Astrocyte (in vitro differentiated cells and primary cell): ENCODE results near the gene SURF1. TPM values are rescaled to one million over a fixed set of nuclear protein-coding genes. Genes with fewer than 3 reads are reported as not detected.

Source experiments
- DNase-seq: peaks from one replicate; pipeline ENCODE4 v3.0.0-alpha.2; 2010; ENCODE audit warnings: low read depth
- FAIRE-seq: peaks from 2 replicates; lab custom pipeline; 2011; peaks lifted over from hg19 to GRCh38; lab: Jason Lieb, UNC
- H2AFZ ChIP-seq: 2 replicates; pipeline ENCODE4 v1.6.0; 2012; ENCODE audit warnings: low read depth, low read length, inconsistent platforms
- H3K27ac ChIP-seq: 2 replicates; pipeline ENCODE4 v1.5.1; 2011; ENCODE audit warnings: low read depth, low read length, inconsistent platforms
- H3K27me3 ChIP-seq: 2 replicates; pipeline ENCODE4 v1.6.0; 2011; ENCODE audit warnings: low read length, inconsistent platforms; ENCODE audit not compliant: insufficient read depth
- H3K36me3 ChIP-seq: 2 replicates; pipeline ENCODE4 v1.5.1; 2011; ENCODE audit warnings: low read length, inconsistent platforms; ENCODE audit not compliant: insufficient read depth
- H3K4me1 ChIP-seq: 2 replicates; pipeline ENCODE4 v1.5.1; 2011; ENCODE audit warnings: low read length, inconsistent platforms; ENCODE audit not compliant: insufficient read depth
- H3K4me2 ChIP-seq: 2 replicates; pipeline ENCODE4 v1.6.0; 2012; ENCODE audit warnings: low read length, inconsistent platforms
- H3K4me3 ChIP-seq: 2 replicates; pipeline ENCODE4 v1.5.1; 2011; ENCODE audit warnings: low read depth, mild to moderate bottlenecking, low read length, inconsistent platforms; ENCODE audit not compliant: insufficient read depth
- H3K79me2 ChIP-seq: 2 replicates; pipeline ENCODE4 v1.6.0; 2012; ENCODE audit warnings: mild to moderate bottlenecking, low read length, inconsistent platforms; ENCODE audit not compliant: insufficient read depth
- H3K9ac ChIP-seq: 2 replicates; pipeline ENCODE4 v1.6.0; 2012; ENCODE audit warnings: mild to moderate bottlenecking, low read length, inconsistent platforms
- H3K9me3 ChIP-seq: 2 replicates; pipeline ENCODE4 v1.5.1; 2012; ENCODE audit warnings: low read depth, mild to moderate bottlenecking, low read length, inconsistent platforms; ENCODE audit not compliant: insufficient read depth
- H4K20me1 ChIP-seq: 2 replicates; pipeline ENCODE4 v1.6.0; 2012; ENCODE audit warnings: low read length, inconsistent platforms; ENCODE audit not compliant: insufficient read depth
- H3K27ac Mint-ChIP-seq: one replicate; pipeline ENCODE4 v1.8.0; 2021; ENCODE audit warnings: mild to moderate bottlenecking, mixed read lengths; ENCODE audit not compliant: unreplicated experiment
- H3K27me3 Mint-ChIP-seq: one replicate; pipeline ENCODE4 v1.8.0; 2021; ENCODE audit warnings: low read depth, mixed read lengths; ENCODE audit not compliant: unreplicated experiment
- H3K36me3 Mint-ChIP-seq: one replicate; pipeline ENCODE4 v1.8.0; 2021; ENCODE audit warnings: low read depth, mixed read lengths; ENCODE audit not compliant: unreplicated experiment
- H3K4me1 Mint-ChIP-seq: one replicate; pipeline ENCODE4 v1.8.0; 2021; ENCODE audit warnings: low read depth, mixed read lengths; ENCODE audit not compliant: unreplicated experiment
- H3K4me3 Mint-ChIP-seq: one replicate; pipeline ENCODE4 v1.8.0; 2021; ENCODE audit warnings: mild to moderate bottlenecking, moderate library complexity, mixed read lengths; ENCODE audit not compliant: unreplicated experiment
- H3K9me3 Mint-ChIP-seq: one replicate; pipeline ENCODE4 v1.8.0; 2021; ENCODE audit warnings: mild to moderate bottlenecking, mixed read lengths; ENCODE audit not compliant: unreplicated experiment
- EZH2 ChIP-seq: IDR thresholded peaks from 2 replicates; pipeline ENCODE4 v1.6.1; 2012; ENCODE audit warnings: mild to moderate bottlenecking, low read length, inconsistent platforms; ENCODE audit not compliant: insufficient read depth
- total RNA-seq: library from RNA; stranded (reverse); gene quantifications from 2 replicates; pipeline ENCODE4 v1.2.1, GENCODE V29; 2021
- TF ChIP-seq, protein P1 (sequence below): IDR thresholded peaks from 2 replicates; pipeline ENCODE4 v1.5.1; 2011; ENCODE audit warnings: low read depth, mild to moderate bottlenecking, inconsistent platforms, low read length, moderate library complexity; ENCODE audit not compliant: insufficient read depth

The SURF1 gene
- total RNA-seq, 1 donor from 2014 or later: 35.9 TPM

DNA sequence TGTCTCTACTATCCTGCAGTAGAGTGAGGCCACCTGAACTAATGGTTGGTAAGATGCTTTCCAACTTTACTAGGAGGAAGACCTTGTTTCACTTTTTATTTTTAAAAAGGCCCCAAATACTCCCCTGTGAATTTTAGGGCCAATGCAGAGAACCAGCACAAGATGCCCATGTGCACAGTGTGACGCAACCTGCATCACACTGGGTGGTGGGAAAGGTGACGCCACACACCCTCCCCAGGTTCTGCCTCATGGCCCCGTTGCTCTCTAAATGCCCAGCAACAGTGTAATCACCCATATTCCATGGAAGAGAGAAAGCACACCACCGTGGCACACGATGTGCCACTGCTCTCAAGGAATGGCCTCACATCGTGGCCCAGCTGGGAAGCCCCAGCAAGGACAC, 13.1 kb upstream of the SURF1 start:
- Mint-ChIP-seq H3K9me3 (no peaks in the 10 kb centered on the region), H3K4me1 (peaks cover 54% of the 10 kb centered on the region), H3K27me3 (no peaks in the 10 kb centered on the region), H3K4me3 (no peak overlapping the region), H3K36me3 (peaks cover 17% of the 10 kb centered on the region), H3K27ac (no peak overlapping the region)
- H3K4me2 ChIP-seq: peak overlapping the region; percentile 4
- no peak for FAIRE-seq
- peaks cover 99% of the 10 kb centered on the region for H3K79me2 ChIP-seq
- no peak overlapping the region for H3K27ac ChIP-seq
- no peak overlapping the region for H3K4me3 ChIP-seq
- peaks cover 47% of the 10 kb centered on the region for H3K36me3 ChIP-seq
- H3K4me1 ChIP-seq: peaks cover 41% of the 10 kb centered on the region
- no peaks in the 10 kb centered on the region for H3K9me3 ChIP-seq
- no peak overlapping the region for H3K9ac ChIP-seq
- no peak for TF ChIP-seq EZH2
- TF ChIP-seq, protein P1, sequence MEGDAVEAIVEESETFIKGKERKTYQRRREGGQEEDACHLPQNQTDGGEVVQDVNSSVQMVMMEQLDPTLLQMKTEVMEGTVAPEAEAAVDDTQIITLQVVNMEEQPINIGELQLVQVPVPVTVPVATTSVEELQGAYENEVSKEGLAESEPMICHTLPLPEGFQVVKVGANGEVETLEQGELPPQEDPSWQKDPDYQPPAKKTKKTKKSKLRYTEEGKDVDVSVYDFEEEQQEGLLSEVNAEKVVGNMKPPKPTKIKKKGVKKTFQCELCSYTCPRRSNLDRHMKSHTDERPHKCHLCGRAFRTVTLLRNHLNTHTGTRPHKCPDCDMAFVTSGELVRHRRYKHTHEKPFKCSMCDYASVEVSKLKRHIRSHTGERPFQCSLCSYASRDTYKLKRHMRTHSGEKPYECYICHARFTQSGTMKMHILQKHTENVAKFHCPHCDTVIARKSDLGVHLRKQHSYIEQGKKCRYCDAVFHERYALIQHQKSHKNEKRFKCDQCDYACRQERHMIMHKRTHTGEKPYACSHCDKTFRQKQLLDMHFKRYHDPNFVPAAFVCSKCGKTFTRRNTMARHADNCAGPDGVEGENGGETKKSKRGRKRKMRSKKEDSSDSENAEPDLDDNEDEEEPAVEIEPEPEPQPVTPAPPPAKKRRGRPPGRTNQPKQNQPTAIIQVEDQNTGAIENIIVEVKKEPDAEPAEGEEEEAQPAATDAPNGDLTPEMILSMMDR: no peak
- peaks cover 99% of the 10 kb centered on the region for H4K20me1 ChIP-seq
- no peak for DNase-seq
- no peaks in the 10 kb centered on the region for H3K27me3 ChIP-seq
- no peak overlapping the region for H2AFZ ChIP-seq

DNA sequence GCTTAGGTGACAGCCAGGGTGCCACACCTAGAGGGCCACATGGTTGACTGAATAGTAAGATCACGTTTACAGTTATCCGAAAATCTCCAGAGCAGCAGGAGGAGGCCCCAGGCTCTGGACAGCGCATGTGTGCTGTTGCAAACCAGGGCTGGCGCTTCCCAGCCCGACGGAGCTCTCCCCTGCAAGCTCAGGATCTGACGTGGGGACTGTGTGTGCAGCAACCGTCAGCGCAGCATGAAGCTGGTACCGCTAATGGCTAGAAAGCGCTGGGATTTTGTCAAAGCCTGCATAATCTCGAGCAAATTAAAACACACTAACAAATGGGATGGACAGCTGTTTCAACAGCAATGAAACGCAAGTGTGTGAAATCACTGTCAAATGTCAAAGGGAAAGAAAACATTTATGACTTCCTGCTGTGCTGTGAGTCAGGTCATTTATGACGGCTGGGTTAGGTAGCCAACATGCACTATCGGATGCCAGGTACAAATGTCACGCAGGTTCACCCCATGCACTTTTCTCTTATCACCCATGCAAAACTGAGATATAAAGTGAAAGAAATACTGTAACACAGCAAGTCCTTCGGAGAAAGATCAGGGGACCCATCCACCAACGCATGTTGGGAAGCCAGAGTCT, 12.1 kb upstream of the SURF1 start:
- H3K36me3 Mint-ChIP-seq: peaks cover 22% of the 10 kb centered on the region
- no peak for FAIRE-seq

More for the DNA sequence above, 12.1 kb upstream of the SURF1 start:
- peaks cover 97% of the 10 kb centered on the region for H4K20me1 ChIP-seq
- H3K4me1 ChIP-seq: peaks cover 36% of the 10 kb centered on the region
- peak overlapping the region; percentile 17 for H3K4me3 Mint-ChIP-seq
- H3K4me1 Mint-ChIP-seq: peaks cover 57% of the 10 kb centered on the region
- no peaks in the 10 kb centered on the region for H3K27me3 ChIP-seq
- H3K27ac ChIP-seq: no peak overlapping the region
- H3K27ac Mint-ChIP-seq: no peak overlapping the region
- H3K4me3 ChIP-seq: no peak overlapping the region
- peak overlapping the region; percentile 4 for H3K4me2 ChIP-seq
- DNase-seq: no peak
- peaks cover 56% of the 10 kb centered on the region for H3K36me3 ChIP-seq
- no peak overlapping the region for H3K9ac ChIP-seq
- TF ChIP-seq, protein P1: no peak
- no peak for TF ChIP-seq EZH2
- H3K9me3 Mint-ChIP-seq: no peaks in the 10 kb centered on the region
- H3K9me3 ChIP-seq: no peaks in the 10 kb centered on the region
- no peak overlapping the region for H2AFZ ChIP-seq
- H3K27me3 Mint-ChIP-seq: no peaks in the 10 kb centered on the region
- H3K79me2 ChIP-seq: peaks cover 96% of the 10 kb centered on the region
